ENCODE results near the gene C1QTNF3. TPM values are rescaled to one million over a fixed set of nuclear protein-coding genes. Genes with fewer than 3 reads are reported as not detected.

Gene C1QTNF3
- total and polyA plus RNA-seq, 2 experiments from 2014 or later: 1.7 to 2.0 TPM

DNA sequence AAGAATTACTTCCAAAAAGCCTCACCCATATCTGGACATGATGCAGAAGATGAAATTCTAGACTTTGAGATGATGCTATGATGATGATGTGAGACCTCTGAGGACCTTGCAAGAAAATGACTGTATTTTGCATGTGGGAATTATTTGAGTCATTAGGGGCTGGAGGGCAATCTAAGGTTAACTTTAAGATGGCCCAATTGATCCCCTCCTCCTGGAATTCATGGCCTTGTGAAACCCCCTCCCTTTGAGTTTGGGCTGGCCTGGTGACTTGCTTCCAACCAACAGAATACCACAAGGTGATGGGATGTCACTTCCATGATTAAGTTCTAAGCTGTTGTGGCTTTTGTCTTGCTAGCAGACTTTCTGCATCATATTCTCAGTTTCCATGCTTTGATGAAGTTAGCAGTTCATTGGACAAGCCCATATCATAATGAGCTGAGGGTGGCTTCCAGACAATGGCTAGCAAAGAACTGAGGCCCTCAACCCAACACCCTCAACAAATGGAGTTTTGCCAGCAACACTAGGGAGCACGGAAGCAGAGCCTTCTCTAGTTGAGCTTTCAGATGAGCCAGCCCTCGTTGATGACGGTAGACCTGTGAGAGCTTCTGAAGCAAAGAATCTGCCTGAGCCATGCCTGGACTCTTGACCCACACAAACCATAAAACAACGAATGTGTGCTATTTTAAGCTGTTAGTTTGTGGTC is 27.7 kb downstream of the C1QTNF3 start:
- Mint-ChIP-seq H3K9me3 (no peaks in the 10 kb centered on the region), H3K4me3 (no peak overlapping the region)

More for the DNA sequence above, 27.7 kb downstream of the C1QTNF3 start:
- TF ChIP-seq EZH2 (IDR thresholded peaks at IDR 0.05; ENCODE audit: low read depth, unreplicated experiment) (no peak), EZH2phosphoT487 (IDR thresholded peaks at IDR 0.05; ENCODE audit: unreplicated experiment) (no peak), ZNF331 (CRISPR knock-in tag; IDR thresholded peaks at IDR 0.05; ENCODE audit: low read depth) (no peak), POLR2AphosphoS5 (IDR thresholded peaks at IDR 0.05; ENCODE audit: low read depth) (no peak), ZNF114 (CRISPR knock-in tag; IDR thresholded peaks at IDR 0.05) (no peak), STAT1 (IDR thresholded peaks at IDR 0.05; ENCODE audit: unreplicated experiment) (no peak), JUNB (IDR thresholded peaks at IDR 0.05; ENCODE audit: unreplicated experiment) (no peak), NANOG (IDR thresholded peaks at IDR 0.05; ENCODE audit: borderline replicate concordance) (no peak), CREB1 (CRISPR knock-in tag; IDR thresholded peaks at IDR 0.05; ENCODE audit: low read depth) (no peak)
- TF ChIP-seq, protein P1, sequence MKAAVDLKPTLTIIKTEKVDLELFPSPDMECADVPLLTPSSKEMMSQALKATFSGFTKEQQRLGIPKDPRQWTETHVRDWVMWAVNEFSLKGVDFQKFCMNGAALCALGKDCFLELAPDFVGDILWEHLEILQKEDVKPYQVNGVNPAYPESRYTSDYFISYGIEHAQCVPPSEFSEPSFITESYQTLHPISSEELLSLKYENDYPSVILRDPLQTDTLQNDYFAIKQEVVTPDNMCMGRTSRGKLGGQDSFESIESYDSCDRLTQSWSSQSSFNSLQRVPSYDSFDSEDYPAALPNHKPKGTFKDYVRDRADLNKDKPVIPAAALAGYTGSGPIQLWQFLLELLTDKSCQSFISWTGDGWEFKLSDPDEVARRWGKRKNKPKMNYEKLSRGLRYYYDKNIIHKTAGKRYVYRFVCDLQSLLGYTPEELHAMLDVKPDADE (IDR thresholded peaks at IDR 0.05): no peak
- TF ChIP-seq, protein P2, sequence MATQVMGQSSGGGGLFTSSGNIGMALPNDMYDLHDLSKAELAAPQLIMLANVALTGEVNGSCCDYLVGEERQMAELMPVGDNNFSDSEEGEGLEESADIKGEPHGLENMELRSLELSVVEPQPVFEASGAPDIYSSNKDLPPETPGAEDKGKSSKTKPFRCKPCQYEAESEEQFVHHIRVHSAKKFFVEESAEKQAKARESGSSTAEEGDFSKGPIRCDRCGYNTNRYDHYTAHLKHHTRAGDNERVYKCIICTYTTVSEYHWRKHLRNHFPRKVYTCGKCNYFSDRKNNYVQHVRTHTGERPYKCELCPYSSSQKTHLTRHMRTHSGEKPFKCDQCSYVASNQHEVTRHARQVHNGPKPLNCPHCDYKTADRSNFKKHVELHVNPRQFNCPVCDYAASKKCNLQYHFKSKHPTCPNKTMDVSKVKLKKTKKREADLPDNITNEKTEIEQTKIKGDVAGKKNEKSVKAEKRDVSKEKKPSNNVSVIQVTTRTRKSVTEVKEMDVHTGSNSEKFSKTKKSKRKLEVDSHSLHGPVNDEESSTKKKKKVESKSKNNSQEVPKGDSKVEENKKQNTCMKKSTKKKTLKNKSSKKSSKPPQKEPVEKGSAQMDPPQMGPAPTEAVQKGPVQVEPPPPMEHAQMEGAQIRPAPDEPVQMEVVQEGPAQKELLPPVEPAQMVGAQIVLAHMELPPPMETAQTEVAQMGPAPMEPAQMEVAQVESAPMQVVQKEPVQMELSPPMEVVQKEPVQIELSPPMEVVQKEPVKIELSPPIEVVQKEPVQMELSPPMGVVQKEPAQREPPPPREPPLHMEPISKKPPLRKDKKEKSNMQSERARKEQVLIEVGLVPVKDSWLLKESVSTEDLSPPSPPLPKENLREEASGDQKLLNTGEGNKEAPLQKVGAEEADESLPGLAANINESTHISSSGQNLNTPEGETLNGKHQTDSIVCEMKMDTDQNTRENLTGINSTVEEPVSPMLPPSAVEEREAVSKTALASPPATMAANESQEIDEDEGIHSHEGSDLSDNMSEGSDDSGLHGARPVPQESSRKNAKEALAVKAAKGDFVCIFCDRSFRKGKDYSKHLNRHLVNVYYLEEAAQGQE (IDR thresholded peaks at IDR 0.05; ENCODE audit: unreplicated experiment): no peak
- TF ChIP-seq, protein P3, sequence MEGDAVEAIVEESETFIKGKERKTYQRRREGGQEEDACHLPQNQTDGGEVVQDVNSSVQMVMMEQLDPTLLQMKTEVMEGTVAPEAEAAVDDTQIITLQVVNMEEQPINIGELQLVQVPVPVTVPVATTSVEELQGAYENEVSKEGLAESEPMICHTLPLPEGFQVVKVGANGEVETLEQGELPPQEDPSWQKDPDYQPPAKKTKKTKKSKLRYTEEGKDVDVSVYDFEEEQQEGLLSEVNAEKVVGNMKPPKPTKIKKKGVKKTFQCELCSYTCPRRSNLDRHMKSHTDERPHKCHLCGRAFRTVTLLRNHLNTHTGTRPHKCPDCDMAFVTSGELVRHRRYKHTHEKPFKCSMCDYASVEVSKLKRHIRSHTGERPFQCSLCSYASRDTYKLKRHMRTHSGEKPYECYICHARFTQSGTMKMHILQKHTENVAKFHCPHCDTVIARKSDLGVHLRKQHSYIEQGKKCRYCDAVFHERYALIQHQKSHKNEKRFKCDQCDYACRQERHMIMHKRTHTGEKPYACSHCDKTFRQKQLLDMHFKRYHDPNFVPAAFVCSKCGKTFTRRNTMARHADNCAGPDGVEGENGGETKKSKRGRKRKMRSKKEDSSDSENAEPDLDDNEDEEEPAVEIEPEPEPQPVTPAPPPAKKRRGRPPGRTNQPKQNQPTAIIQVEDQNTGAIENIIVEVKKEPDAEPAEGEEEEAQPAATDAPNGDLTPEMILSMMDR (conservative IDR thresholded peaks at IDR 0.05; ENCODE audit: low read depth in 2 of 2): no peak
- TF ChIP-seq, protein P4, sequence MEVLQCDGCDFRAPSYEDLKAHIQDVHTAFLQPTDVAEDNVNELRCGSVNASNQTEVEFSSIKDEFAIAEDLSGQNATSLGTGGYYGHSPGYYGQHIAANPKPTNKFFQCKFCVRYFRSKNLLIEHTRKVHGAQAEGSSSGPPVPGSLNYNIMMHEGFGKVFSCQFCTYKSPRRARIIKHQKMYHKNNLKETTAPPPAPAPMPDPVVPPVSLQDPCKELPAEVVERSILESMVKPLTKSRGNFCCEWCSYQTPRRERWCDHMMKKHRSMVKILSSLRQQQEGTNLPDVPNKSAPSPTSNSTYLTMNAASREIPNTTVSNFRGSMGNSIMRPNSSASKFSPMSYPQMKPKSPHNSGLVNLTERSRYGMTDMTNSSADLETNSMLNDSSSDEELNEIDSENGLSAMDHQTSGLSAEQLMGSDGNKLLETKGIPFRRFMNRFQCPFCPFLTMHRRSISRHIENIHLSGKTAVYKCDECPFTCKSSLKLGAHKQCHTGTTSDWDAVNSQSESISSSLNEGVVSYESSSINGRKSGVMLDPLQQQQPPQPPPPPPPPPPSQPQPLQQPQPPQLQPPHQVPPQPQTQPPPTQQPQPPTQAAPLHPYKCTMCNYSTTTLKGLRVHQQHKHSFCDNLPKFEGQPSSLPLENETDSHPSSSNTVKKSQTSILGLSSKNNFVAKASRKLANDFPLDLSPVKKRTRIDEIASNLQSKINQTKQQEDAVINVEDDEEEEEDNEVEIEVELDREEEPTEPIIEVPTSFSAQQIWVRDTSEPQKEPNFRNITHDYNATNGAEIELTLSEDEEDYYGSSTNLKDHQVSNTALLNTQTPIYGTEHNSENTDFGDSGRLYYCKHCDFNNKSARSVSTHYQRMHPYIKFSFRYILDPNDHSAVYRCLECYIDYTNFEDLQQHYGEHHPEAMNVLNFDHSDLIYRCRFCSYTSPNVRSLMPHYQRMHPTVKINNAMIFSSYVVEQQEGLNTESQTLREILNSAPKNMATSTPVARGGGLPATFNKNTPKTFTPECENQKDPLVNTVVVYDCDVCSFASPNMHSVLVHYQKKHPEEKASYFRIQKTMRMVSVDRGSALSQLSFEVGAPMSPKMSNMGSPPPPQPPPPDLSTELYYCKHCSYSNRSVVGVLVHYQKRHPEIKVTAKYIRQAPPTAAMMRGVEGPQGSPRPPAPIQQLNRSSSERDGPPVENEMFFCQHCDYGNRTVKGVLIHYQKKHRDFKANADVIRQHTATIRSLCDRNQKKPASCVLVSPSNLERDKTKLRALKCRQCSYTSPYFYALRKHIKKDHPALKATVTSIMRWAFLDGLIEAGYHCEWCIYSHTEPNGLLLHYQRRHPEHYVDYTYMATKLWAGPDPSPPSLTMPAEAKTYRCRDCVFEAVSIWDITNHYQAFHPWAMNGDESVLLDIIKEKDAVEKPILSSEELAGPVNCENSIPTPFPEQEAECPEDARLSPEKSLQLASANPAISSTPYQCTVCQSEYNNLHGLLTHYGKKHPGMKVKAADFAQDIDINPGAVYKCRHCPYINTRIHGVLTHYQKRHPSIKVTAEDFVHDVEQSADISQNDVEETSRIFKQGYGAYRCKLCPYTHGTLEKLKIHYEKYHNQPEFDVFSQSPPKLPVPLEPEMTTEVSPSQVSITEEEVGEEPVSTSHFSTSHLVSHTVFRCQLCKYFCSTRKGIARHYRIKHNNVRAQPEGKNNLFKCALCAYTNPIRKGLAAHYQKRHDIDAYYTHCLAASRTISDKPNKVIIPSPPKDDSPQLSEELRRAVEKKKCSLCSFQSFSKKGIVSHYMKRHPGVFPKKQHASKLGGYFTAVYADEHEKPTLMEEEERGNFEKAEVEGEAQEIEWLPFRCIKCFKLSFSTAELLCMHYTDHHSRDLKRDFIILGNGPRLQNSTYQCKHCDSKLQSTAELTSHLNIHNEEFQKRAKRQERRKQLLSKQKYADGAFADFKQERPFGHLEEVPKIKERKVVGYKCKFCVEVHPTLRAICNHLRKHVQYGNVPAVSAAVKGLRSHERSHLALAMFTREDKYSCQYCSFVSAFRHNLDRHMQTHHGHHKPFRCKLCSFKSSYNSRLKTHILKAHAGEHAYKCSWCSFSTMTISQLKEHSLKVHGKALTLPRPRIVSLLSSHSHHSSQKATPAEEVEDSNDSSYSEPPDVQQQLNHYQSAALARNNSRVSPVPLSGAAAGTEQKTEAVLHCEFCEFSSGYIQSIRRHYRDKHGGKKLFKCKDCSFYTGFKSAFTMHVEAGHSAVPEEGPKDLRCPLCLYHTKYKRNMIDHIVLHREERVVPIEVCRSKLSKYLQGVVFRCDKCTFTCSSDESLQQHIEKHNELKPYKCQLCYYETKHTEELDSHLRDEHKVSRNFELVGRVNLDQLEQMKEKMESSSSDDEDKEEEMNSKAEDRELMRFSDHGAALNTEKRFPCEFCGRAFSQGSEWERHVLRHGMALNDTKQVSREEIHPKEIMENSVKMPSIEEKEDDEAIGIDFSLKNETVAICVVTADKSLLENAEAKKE (CRISPR knock-in tag; IDR thresholded peaks at IDR 0.05): no peak
- no peaks in the 10 kb centered on the region for H3K4me1 Mint-ChIP-seq
- no peaks in the 10 kb centered on the region for H3K27me3 Mint-ChIP-seq (ENCODE audit: insufficient read depth, low read depth, poor library complexity)
- no peaks in the 10 kb centered on the region for H4K20me1 ChIP-seq (replicated peaks; ENCODE audit: insufficient read depth)
- H3K4me3 ChIP-seq: no peak overlapping the region
- no peaks in the 10 kb centered on the region for H3K36me3 ChIP-seq (ENCODE audit: insufficient read depth)
- ATAC-seq: no peak
- no peaks in the 10 kb centered on the region for H3K36me3 Mint-ChIP-seq (ENCODE audit: low read depth)
- H3K27me3 ChIP-seq (ENCODE audit: insufficient read depth): no peaks in the 10 kb centered on the region
- H2AFZ ChIP-seq: no peak overlapping the region
- DNase-seq (ENCODE audit: low spot score): no peak
- H3F3A ChIP-seq (replicated peaks; ENCODE audit: low read depth): no peaks in the 10 kb centered on the region
- H3K9me2 ChIP-seq (ENCODE audit: insufficient read depth): no peaks in the 10 kb centered on the region
- H3K79me2 ChIP-seq (replicated peaks; ENCODE audit: insufficient read depth): no peaks in the 10 kb centered on the region
- no peaks in the 10 kb centered on the region for H3K4me1 ChIP-seq (ENCODE audit: insufficient read depth)
- no peak overlapping the region for H3K27ac ChIP-seq (ENCODE audit: low read depth)
- H3K4me2 ChIP-seq: no peak overlapping the region
- no peak overlapping the region for H3K27ac Mint-ChIP-seq

Data from GM23338 (cell line).